ENCODE results near the gene GRK4. TPM values are rescaled to one million over a fixed set of nuclear protein-coding genes. Genes with fewer than 3 reads are reported as not detected.
A peak's percentile ranks its signal among the peaks of the same experiment; 100 is the strongest.

GRK4 gene
- total and polyA plus RNA-seq, 12 donors = 4.7 to 24.5 (median 10.3) TPM

GRCh38 chr4:2930758-2931511, 32.4 kb upstream of the GRK4 start:
- intact Hi-C loops (cut with DNase I) = loop anchor here in 7 of 10 donors (5.0 to 10.0 kb wide), 6 partner anchors 69 to 176 kb away; partner anchors contain the start of genes ADD1 (in 2 of the 7) and TNIP2 (in 1 of the 7)
- no peaks in the 10 kb centered on the region for H3K27me3 ChIP-seq
- peak in 3 of 8 donors; percentile 2 to 22 (median 4) for ATAC-seq
- no peak for TF ChIP-seq CTCF (IDR thresholded peaks at IDR 0.05)
- H3K36me3 ChIP-seq = peaks cover 0 to 59% (median 47%) of the 10 kb centered on the region in 9 donors
- peak overlapping the region; percentile 40 to 95 (median 84) for H3K27ac ChIP-seq
- H3K9me3 ChIP-seq = no peaks in the 10 kb centered on the region
- H3K4me3 ChIP-seq = no peak overlapping the region
- 72 to 78% methylated on average over 34 of the region's 34 CpGs for WGBS, 2 donors
- H3K4me1 ChIP-seq = peaks cover 7 to 47% (median 45%) of the 10 kb centered on the region in 9 donors
- DNase-seq = peak in 1 of 2 donors; percentile 29

DNA sequence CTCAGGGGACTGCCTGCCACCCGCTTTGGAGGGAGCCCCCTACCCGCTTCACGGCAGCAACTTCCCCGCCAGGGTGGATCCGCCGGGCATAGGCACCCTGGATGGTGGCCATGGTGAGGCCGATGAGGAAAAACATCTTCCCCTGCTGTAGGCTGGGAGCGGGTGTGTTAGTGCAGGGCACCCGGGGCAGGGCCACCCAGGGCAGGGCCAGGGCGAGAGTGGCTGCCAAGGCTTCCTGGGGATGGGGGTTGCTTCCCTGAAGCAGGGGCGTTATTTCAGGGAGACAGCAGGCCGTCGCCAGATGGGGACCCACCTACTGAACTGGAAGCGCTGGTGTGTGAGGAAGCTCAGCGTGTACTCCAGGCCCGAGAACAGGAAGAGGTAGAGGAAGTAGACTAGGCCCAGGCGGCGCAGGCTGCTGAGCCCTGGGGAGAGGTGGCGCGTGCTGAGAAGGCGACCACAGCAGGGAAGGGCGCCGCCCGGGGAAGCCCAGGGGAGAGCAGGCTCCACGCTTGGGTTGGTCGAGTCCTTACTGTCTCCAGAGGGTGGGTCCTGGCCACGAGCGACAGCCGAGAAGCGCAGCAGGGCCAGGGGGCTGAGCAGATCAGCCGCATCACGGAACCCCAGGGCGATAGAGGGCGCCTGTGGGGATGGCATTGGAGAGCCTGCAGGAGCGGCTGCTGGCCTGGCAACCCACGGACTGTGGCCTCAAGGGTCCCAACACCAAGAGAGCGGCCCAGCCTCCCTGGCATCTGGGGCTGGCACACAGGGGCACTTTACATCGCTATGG, 31.7 kb upstream of the GRK4 start:
- H3K27ac ChIP-seq = peak overlapping the region; percentile 40 to 95 (median 84)
- intact Hi-C loops (cut with DNase I) = loop anchor here in 7 of 10 donors (5.0 to 10.0 kb wide), 6 partner anchors 69 to 177 kb away; partner anchors contain the start of genes ADD1 (in 2 of the 7) and TNIP2 (in 1 of the 7)
- TF ChIP-seq CTCF (IDR thresholded peaks at IDR 0.05) = peak in 5 of 9 donors; percentile 8 to 33 (median 21)
- 60 to 67% methylated on average over 37 to 38 of the region's 38 CpGs for WGBS, 2 donors
- H3K4me3 ChIP-seq = peak overlapping the region in 4 of 10 donors; percentile 14 to 97 (median 21)
- no peaks in the 10 kb centered on the region for H3K9me3 ChIP-seq
- ATAC-seq (peak in 7 of 8 donors; percentile 23 to 72 (median 50)), DNase-seq (peak; percentile 65 to 69)
- peaks cover 7 to 54% (median 49%) of the 10 kb centered on the region in 9 donors for H3K4me1 ChIP-seq
- no peaks in the 10 kb centered on the region for H3K27me3 ChIP-seq
- peaks cover 0 to 52% (median 39%) of the 10 kb centered on the region in 9 donors for H3K36me3 ChIP-seq

GRCh38 chr4:2932321-2932950, 30.9 kb upstream of the GRK4 start:
- no peaks in the 10 kb centered on the region for H3K27me3 ChIP-seq
- 86 to 87% methylated on average over 18 of the region's 18 CpGs for WGBS, 2 donors
- H3K27ac ChIP-seq = peak overlapping the region; percentile 56 to 95 (median 85)
- no peaks in the 10 kb centered on the region for H3K9me3 ChIP-seq
- ATAC-seq (no peak), DNase-seq (peak in 1 of 2 donors; percentile 27)
- intact Hi-C loops (cut with DNase I) = loop anchor here in 7 of 10 donors (5.0 to 10.0 kb wide), 6 partner anchors 70 to 178 kb away; partner anchors contain the start of genes ADD1 (in 2 of the 7) and TNIP2 (in 1 of the 7)
- peaks cover 7 to 61% (median 57%) of the 10 kb centered on the region in 9 donors for H3K4me1 ChIP-seq
- TF ChIP-seq CTCF (IDR thresholded peaks at IDR 0.05) = no peak
- peak overlapping the region in 3 of 10 donors; percentile 20 to 97 (median 22) for H3K4me3 ChIP-seq
- peaks cover 0 to 52% (median 32%) of the 10 kb centered on the region in 9 donors for H3K36me3 ChIP-seq

Data from heart right ventricle (tissue), 16 donors.